HG03066 (cell line): ENCODE results near the gene CYFIP1.

Experiments used
- ATAC-seq: cut with Tn5 transposase; IDR thresholded peaks from one replicate; pipeline ENCODE4 v1.9.1; 2021; ENCODE audit warnings: low read depth; ENCODE audit not compliant: unreplicated experiment

CYFIP1 gene

GRCh38 chr15:22895465-22896190, 84.5 kb downstream of the CYFIP1 start:
- no peak for ATAC-seq

- ATAC-seq, result no peak
Observed at GRCh38 chr15:22893881-22894280, 86.3 kb downstream of the CYFIP1 start.

- ATAC-seq, result no peak
Observed at GRCh38 chr15:22893081-22893480, 87.1 kb downstream of the CYFIP1 start.

- no peak for ATAC-seq
Observed at GRCh38 chr15:22892333-22892732, 87.8 kb downstream of the CYFIP1 start.

- no peak for ATAC-seq
Observed at GRCh38 chr15:22891426-22892210, 88.5 kb downstream of the CYFIP1 start.

- no peak for ATAC-seq
Observed at GRCh38 chr15:22890296-22890695, 89.9 kb downstream of the CYFIP1 start.

- ATAC-seq, result no peak
Observed at GRCh38 chr15:22889146-22889818, 90.9 kb downstream of the CYFIP1 start.

GRCh38 chr15:22888120-22888859, 91.9 kb downstream of the CYFIP1 start:
- ATAC-seq, result no peak

- ATAC-seq, result no peak
Observed at GRCh38 chr15:22887157-22887951, 92.8 kb downstream of the CYFIP1 start.

GRCh38 chr15:22885120-22885519, 95.0 kb downstream of the CYFIP1 start:
- no peak for ATAC-seq

- ATAC-seq, result no peak
Observed at GRCh38 chr15:22884344-22884743, 95.8 kb downstream of the CYFIP1 start.

- no peak for ATAC-seq
Observed at GRCh38 chr15:22883196-22883595, 97.0 kb downstream of the CYFIP1 start.

- no peak for ATAC-seq
Observed at GRCh38 chr15:22881739-22882440, 98.3 kb downstream of the CYFIP1 start.

GRCh38 chr15:22880981-22881738, 99.0 kb downstream of the CYFIP1 start:
- ATAC-seq, result no peak

- no peak for ATAC-seq
Observed at GRCh38 chr15:22880068-22880980, 99.8 kb downstream of the CYFIP1 start.

GRCh38 chr15:22878103-22878502, 102.1 kb downstream of the CYFIP1 start:
- ATAC-seq, result no peak

GRCh38 chr15:22877607-22878006, 102.6 kb downstream of the CYFIP1 start:
- no peak for ATAC-seq

GRCh38 chr15:22877117-22877516, 103.1 kb downstream of the CYFIP1 start:
- ATAC-seq, result no peak
